ENCODE results near the gene PRKRIP1. TPM values are rescaled to one million over a fixed set of nuclear protein-coding genes. Genes with fewer than 3 reads are reported as not detected.

PRKRIP1 gene
- total RNA-seq, 1 donor from 2014 or later: 18.2 TPM

DNA sequence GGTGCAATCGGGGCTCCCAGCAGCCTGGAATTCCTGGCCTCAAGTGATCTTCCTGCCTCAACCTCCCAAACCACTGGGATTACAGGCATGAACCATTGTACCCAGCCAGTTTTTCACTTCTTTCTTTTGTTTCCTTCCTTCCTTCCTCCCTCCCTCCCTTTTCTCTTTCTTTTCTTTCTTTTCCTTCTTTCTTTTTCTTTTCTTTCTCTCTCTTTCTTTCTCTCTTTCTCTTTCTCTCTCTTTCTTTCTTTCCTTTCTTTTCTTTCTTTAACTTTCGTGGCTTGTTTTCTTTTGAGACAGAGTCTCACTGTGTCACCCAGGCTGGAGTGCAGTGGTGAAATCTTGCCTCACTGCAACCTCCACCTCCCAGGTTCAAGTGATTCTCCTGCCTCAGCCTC is 49.5 kb downstream of the PRKRIP1 start:
- DNase-seq (ENCODE audit: low read depth) (no peak), FAIRE-seq (no peak)
- H3K27me3 ChIP-seq (ENCODE audit: control insufficient read depth, insufficient read depth, low read length): no peaks in the 10 kb centered on the region
- no peak overlapping the region for H3K4me3 ChIP-seq (ENCODE audit: low read depth, low read length)
- no peaks in the 10 kb centered on the region for H3K36me3 ChIP-seq (ENCODE audit: control insufficient read depth, insufficient read depth, low read length)
- TF ChIP-seq, protein P1, sequence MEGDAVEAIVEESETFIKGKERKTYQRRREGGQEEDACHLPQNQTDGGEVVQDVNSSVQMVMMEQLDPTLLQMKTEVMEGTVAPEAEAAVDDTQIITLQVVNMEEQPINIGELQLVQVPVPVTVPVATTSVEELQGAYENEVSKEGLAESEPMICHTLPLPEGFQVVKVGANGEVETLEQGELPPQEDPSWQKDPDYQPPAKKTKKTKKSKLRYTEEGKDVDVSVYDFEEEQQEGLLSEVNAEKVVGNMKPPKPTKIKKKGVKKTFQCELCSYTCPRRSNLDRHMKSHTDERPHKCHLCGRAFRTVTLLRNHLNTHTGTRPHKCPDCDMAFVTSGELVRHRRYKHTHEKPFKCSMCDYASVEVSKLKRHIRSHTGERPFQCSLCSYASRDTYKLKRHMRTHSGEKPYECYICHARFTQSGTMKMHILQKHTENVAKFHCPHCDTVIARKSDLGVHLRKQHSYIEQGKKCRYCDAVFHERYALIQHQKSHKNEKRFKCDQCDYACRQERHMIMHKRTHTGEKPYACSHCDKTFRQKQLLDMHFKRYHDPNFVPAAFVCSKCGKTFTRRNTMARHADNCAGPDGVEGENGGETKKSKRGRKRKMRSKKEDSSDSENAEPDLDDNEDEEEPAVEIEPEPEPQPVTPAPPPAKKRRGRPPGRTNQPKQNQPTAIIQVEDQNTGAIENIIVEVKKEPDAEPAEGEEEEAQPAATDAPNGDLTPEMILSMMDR (IDR thresholded peaks at IDR 0.05; ENCODE audit: insufficient read depth, low read length, severe bottlenecking): no peak

GRCh38 chr7:102446387-102447156 is 50.4 kb downstream of the PRKRIP1 start:
- H3K36me3 ChIP-seq (ENCODE audit: control insufficient read depth, insufficient read depth, low read length): no peaks in the 10 kb centered on the region
- TF ChIP-seq, protein P1 (IDR thresholded peaks at IDR 0.05; ENCODE audit: insufficient read depth, low read length, severe bottlenecking): no peak
- no peak overlapping the region for H3K4me3 ChIP-seq (ENCODE audit: low read depth, low read length)
- no peaks in the 10 kb centered on the region for H3K27me3 ChIP-seq (ENCODE audit: control insufficient read depth, insufficient read depth, low read length)
- DNase-seq (ENCODE audit: low read depth) (no peak), FAIRE-seq (no peak)

DNA sequence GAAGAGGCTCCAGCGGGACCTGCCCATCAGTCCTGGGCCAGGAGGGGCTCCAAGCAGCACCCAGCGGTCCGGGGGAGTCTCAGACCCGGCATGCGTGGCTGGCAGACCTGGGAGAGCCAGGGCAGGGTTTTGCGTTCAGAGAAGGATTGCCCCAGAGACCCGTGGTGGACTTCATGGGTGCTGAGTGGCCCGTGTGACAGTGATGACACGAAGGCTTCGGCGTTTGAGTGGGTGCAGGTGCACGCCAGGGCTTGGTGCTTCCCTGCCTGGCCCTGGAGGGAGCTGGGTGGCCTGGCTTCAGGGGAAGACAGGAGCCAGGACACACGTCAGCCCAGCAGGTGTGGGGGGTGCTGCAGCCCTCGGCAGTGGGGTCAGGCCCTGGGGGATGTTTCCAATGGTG is 51.1 kb downstream of the PRKRIP1 start:
- TF ChIP-seq, protein P1 (IDR thresholded peaks at IDR 0.05; ENCODE audit: insufficient read depth, low read length, severe bottlenecking): no peak
- DNase-seq (ENCODE audit: low read depth) (no peak), FAIRE-seq (no peak)
- Histone ChIP-seq H3K36me3 (ENCODE audit: control insufficient read depth, insufficient read depth, low read length) (no peaks in the 10 kb centered on the region), H3K27me3 (ENCODE audit: control insufficient read depth, insufficient read depth, low read length) (no peaks in the 10 kb centered on the region), H3K4me3 (ENCODE audit: low read depth, low read length) (no peak overlapping the region)

GRCh38 chr7:102449136-102449535 is 53.0 kb downstream of the PRKRIP1 start:
- DNase-seq (ENCODE audit: low read depth) (no peak), FAIRE-seq (no peak)
- TF ChIP-seq, protein P1 (IDR thresholded peaks at IDR 0.05; ENCODE audit: insufficient read depth, low read length, severe bottlenecking): no peak
- Histone ChIP-seq H3K27me3 (ENCODE audit: control insufficient read depth, insufficient read depth, low read length) (no peaks in the 10 kb centered on the region), H3K36me3 (ENCODE audit: control insufficient read depth, insufficient read depth, low read length) (no peaks in the 10 kb centered on the region), H3K4me3 (ENCODE audit: low read depth, low read length) (no peak overlapping the region)

GRCh38 chr7:102450242-102450641 is 54.1 kb downstream of the PRKRIP1 start:
- TF ChIP-seq, protein P1 (IDR thresholded peaks at IDR 0.05; ENCODE audit: insufficient read depth, low read length, severe bottlenecking): peak; percentile 25
- Histone ChIP-seq H3K4me3 (ENCODE audit: low read depth, low read length) (no peak overlapping the region), H3K36me3 (ENCODE audit: control insufficient read depth, insufficient read depth, low read length) (no peaks in the 10 kb centered on the region), H3K27me3 (ENCODE audit: control insufficient read depth, insufficient read depth, low read length) (no peaks in the 10 kb centered on the region)
- no peak for DNase-seq (ENCODE audit: low read depth)
- FAIRE-seq: no peak

All from bronchial epithelial cell (primary cell).